GM23248 (cell line): ENCODE data around the gene RTP4.

ENCODE experiments used
- EZH2 ChIP-seq: fragments of 200-600 bp; sonication (generic); IDR thresholded peaks from 2 replicates; pipeline ENCODE4 v1.6.1; 2018; ENCODE audit warnings: antibody characterized with exemption, mild to moderate bottlenecking; ENCODE audit not compliant: insufficient read depth, poor library complexity, severe bottlenecking
- EZH2phosphoT487 ChIP-seq: fragments of 200-600 bp; sonication (generic); IDR thresholded peaks from 2 replicates; pipeline ENCODE4 v1.6.1; 2018; ENCODE audit warnings: antibody characterized with exemption, moderate library complexity, mild to moderate bottlenecking, low read depth; ENCODE audit not compliant: insufficient read depth

- no peak for TF ChIP-seq EZH2
- no peak for TF ChIP-seq EZH2phosphoT487
Measured at GRCh38 chr3:187367561-187368103, 553 bp upstream of the RTP4 start.
